ENCODE results near the gene ADGRE2.

- TF ChIP-seq CTCF (conservative IDR thresholded peaks at IDR 0.05) (no peak), EZH2 (IDR thresholded peaks at IDR 0.05; ENCODE audit: low read depth) (no peak)
Measured at GRCh38 chr19:14735915-14736314, 42.4 kb downstream of the ADGRE2 start.
